Astrocyte of the cerebellum (primary cell): Measurements from ENCODE around the gene POSTN.

ENCODE experiments used
- DNase-seq: peaks from one replicate; pipeline ENCODE4 v3.0.0-alpha.2; 2011; ENCODE audit warnings: low read depth
- H3K4me3 ChIP-seq: 2 replicates; pipeline ENCODE4 v1.5.1; 2011; ENCODE audit warnings: mild to moderate bottlenecking, low read depth, low read length, moderate library complexity
- in situ Hi-C: cut with HindIII; loops from 2 replicates; pipeline ENCODE4 v1.10.0; 2017; ENCODE audit warnings: low sequenced_read_pairs
- TF ChIP-seq, protein P1 (sequence below): IDR thresholded peaks from 2 replicates; pipeline ENCODE4 v1.5.1; 2012; ENCODE audit warnings: low read length, low read depth, moderate library complexity, mild to moderate bottlenecking; ENCODE audit errors: missing control alignments

The POSTN gene

GRCh38 chr13:37636701-37637100 lies 38.1 kb upstream of the POSTN start:
- DNase-seq: no peak
- TF ChIP-seq, protein P1, sequence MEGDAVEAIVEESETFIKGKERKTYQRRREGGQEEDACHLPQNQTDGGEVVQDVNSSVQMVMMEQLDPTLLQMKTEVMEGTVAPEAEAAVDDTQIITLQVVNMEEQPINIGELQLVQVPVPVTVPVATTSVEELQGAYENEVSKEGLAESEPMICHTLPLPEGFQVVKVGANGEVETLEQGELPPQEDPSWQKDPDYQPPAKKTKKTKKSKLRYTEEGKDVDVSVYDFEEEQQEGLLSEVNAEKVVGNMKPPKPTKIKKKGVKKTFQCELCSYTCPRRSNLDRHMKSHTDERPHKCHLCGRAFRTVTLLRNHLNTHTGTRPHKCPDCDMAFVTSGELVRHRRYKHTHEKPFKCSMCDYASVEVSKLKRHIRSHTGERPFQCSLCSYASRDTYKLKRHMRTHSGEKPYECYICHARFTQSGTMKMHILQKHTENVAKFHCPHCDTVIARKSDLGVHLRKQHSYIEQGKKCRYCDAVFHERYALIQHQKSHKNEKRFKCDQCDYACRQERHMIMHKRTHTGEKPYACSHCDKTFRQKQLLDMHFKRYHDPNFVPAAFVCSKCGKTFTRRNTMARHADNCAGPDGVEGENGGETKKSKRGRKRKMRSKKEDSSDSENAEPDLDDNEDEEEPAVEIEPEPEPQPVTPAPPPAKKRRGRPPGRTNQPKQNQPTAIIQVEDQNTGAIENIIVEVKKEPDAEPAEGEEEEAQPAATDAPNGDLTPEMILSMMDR: no peak
- no peak overlapping the region for H3K4me3 ChIP-seq
- in situ Hi-C loops: no loop called here

GRCh38 chr13:37632294-37632693 lies 33.7 kb upstream of the POSTN start:
- H3K4me3 ChIP-seq: no peak overlapping the region
- no peak for DNase-seq
- TF ChIP-seq, protein P1: no peak
- in situ Hi-C loops: no loop called here

GRCh38 chr13:37627428-37627827 lies 28.9 kb upstream of the POSTN start:
- no peak for DNase-seq
- H3K4me3 ChIP-seq: no peak overlapping the region

GRCh38 chr13:37621811-37622361 lies 23.3 kb upstream of the POSTN start:
- TF ChIP-seq, protein P1: no peak
- in situ Hi-C loops: no loop called here

More at GRCh38 chr13:37627428-37627827, 28.9 kb upstream of the POSTN start:
- TF ChIP-seq, protein P1: no peak
- in situ Hi-C loops: no loop called here

DNA sequence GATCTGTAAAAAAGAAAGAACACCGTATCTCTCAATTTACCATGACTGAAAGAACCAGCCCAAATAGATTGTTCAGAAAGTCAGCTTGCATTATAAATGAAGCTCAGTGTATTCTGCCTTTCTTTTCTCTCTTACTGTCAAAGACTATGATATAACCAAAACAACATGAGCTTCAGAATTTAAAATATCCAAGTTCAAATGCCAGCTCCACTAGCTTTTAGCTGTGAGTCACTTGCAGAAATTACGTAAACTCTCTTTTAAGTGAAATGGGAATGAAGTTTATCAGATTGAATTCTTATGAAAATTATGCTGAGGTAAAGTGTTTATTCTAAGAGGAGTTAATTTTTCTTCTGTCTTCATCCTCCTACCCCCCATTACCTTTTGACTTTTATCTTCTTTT lies 20.0 kb upstream of the POSTN start:
- DNase-seq: peak; percentile 40
- in situ Hi-C loops: no loop called here
- no peak overlapping the region for H3K4me3 ChIP-seq
- TF ChIP-seq, protein P1: no peak

More at GRCh38 chr13:37621811-37622361, 23.3 kb upstream of the POSTN start:
- no peak overlapping the region for H3K4me3 ChIP-seq
- peak; percentile 48 for DNase-seq

DNA sequence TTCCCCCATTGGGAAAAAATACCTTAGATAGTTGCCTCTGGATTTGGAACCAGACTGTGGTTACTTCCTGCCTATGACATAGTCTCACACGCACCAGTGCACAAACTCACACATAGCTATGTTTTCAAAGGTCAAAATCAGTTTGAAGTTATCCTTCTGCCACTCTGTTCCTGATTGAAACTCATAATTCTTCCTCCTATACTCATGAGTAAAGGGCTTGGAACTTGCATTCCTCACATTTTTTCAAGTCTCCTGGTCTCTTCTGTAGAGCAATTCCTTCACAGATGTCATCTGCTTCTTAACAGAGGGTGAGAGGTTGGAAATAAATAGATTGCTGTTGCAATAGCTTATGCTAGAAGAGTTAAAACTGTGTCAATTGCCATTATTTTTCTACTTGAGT lies 18.6 kb upstream of the POSTN start:
- in situ Hi-C loops: no loop called here
- TF ChIP-seq, protein P1: no peak
- DNase-seq: peak; percentile 42
- H3K4me3 ChIP-seq: no peak overlapping the region
